HepG2 (cell line): ENCODE measurements around the gene CRIP1. TPM values are rescaled to one million over a fixed set of nuclear protein-coding genes. Genes with fewer than 3 reads are reported as not detected.
A peak's percentile ranks its signal among the peaks of the same experiment; 100 is the strongest.

Source experiments
- AKAP8 ChIP-seq: sonication (generic); formaldehyde crosslinking; IDR thresholded peaks from 2 replicates; pipeline ENCODE4 v1.5.1; 2020; ENCODE audit warnings: mild to moderate bottlenecking, missing genetic modification reagents
- DDIT3 ChIP-seq: sonication (generic); formaldehyde crosslinking; IDR thresholded peaks from 2 replicates; pipeline ENCODE4 v1.4.0; 2020; ENCODE audit warnings: mild to moderate bottlenecking, missing genetic modification reagents
- DRAP1 ChIP-seq: IDR thresholded peaks from 2 replicates; pipeline ENCODE4 v1.6.1; 2016; ENCODE audit warnings: missing genetic modification reagents, missing compliant biosample characterization
- FOXJ3 ChIP-seq: sonication (generic); formaldehyde crosslinking; IDR thresholded peaks from 2 replicates; pipeline ENCODE4 v1.4.0; 2020; ENCODE audit warnings: missing genetic modification reagents, mild to moderate bottlenecking, borderline replicate concordance
- GABPB1 ChIP-seq: IDR thresholded peaks from 2 replicates; pipeline ENCODE4 v1.6.1; 2016; ENCODE audit warnings: mild to moderate bottlenecking, missing genetic modification reagents, moderate library complexity, missing compliant biosample characterization
- HNF4A ChIP-seq: sonication (generic); formaldehyde crosslinking; IDR thresholded peaks from 2 replicates; pipeline ENCODE4 v1.4.0; 2020; ENCODE audit warnings: missing genetic modification reagents
- IRF9 ChIP-seq: sonication (generic); formaldehyde crosslinking; IDR thresholded peaks from 2 replicates; pipeline ENCODE4 v1.8.0; 2022; ENCODE audit warnings: missing genetic modification reagents, mild to moderate bottlenecking, borderline replicate concordance
- KDM5B ChIP-seq: sonication (generic); formaldehyde crosslinking; IDR thresholded peaks from 2 replicates; pipeline ENCODE4 v1.4.0; 2020; ENCODE audit warnings: missing genetic modification reagents, mild to moderate bottlenecking, borderline replicate concordance
- MAF1 ChIP-seq: sonication (generic); formaldehyde crosslinking; IDR thresholded peaks from 2 replicates; pipeline ENCODE4 v1.5.0; 2020; ENCODE audit warnings: missing genetic modification reagents, borderline replicate concordance
- MAFF ChIP-seq: IDR thresholded peaks from 2 replicates; pipeline ENCODE4 v1.6.1; 2011; ENCODE audit warnings: low read depth, low read length, improper control_type of control experiment
- MIXL1 ChIP-seq: IDR thresholded peaks from 2 replicates; pipeline ENCODE4 v1.6.1; 2016
- MXD3 ChIP-seq: IDR thresholded peaks from 2 replicates; pipeline ENCODE4 v1.6.1; 2016; ENCODE audit warnings: mild to moderate bottlenecking, missing biosample characterization, missing genetic modification reagents
- POLR2A ChIP-seq, 2 experiments: IDR thresholded peaks; 2 replicates each; pipeline ENCODE4 v1.6.1; 2011; ENCODE audit warnings: low read depth in 2 of 2, low read length in 2 of 2, mild to moderate bottlenecking in 1 of 2, moderate library complexity in 1 of 2; ENCODE audit not compliant: insufficient read depth in 1 of 2
- POLR2AphosphoS5 ChIP-seq: IDR thresholded peaks from 2 replicates; pipeline ENCODE4 v1.6.1; 2012; ENCODE audit warnings: low read depth, low read length
- POLR2G ChIP-seq: fragments of 200-400 bp; formaldehyde crosslinking; IDR thresholded peaks from 2 replicates; pipeline ENCODE4 v1.6.1; 2018; ENCODE audit warnings: mild to moderate bottlenecking, low read depth, low read length, moderate library complexity
- SP4 ChIP-seq: sonication (generic); formaldehyde crosslinking; IDR thresholded peaks from 2 replicates; pipeline ENCODE4 v1.8.1; 2023; ENCODE audit warnings: mild to moderate bottlenecking, missing genetic modification reagents
- YEATS4 ChIP-seq: sonication (generic); formaldehyde crosslinking; IDR thresholded peaks from 2 replicates; pipeline ENCODE4 v1.4.0; 2020; ENCODE audit warnings: missing genetic modification reagents, borderline replicate concordance
- ZBED4 ChIP-seq: sonication (generic); formaldehyde crosslinking; IDR thresholded peaks from 2 replicates; pipeline ENCODE4 v1.4.0; 2020; ENCODE audit warnings: missing genetic modification reagents, borderline replicate concordance
- ZMYM4 ChIP-seq: sonication (generic); formaldehyde crosslinking; IDR thresholded peaks from 2 replicates; pipeline ENCODE4 v1.8.1; 2023; ENCODE audit warnings: mild to moderate bottlenecking, missing genetic modification reagents
- ZNF121 ChIP-seq: sonication (generic); formaldehyde crosslinking; IDR thresholded peaks from 2 replicates; pipeline ENCODE4 v1.5.0; 2020; ENCODE audit warnings: mild to moderate bottlenecking, missing genetic modification reagents
- ZNF430 ChIP-seq: sonication (generic); formaldehyde crosslinking; IDR thresholded peaks from 2 replicates; pipeline ENCODE4 v1.9.0; 2021; ENCODE audit warnings: mild to moderate bottlenecking, missing genetic modification reagents
- ZNF589 ChIP-seq: sonication (generic); formaldehyde crosslinking; conservative IDR thresholded peaks from 2 replicates; pipeline ENCODE4 v1.8.0; 2022; ENCODE audit warnings: mild to moderate bottlenecking, moderate library complexity, missing genetic modification reagents
- ZNF703 ChIP-seq: sonication (generic); formaldehyde crosslinking; IDR thresholded peaks from 2 replicates; pipeline ENCODE4 v1.5.1; 2020; ENCODE audit warnings: missing genetic modification reagents, mild to moderate bottlenecking, moderate library complexity, borderline replicate concordance
- ZNF768 ChIP-seq: sonication (generic); formaldehyde crosslinking; IDR thresholded peaks from 2 replicates; pipeline ENCODE4 v1.4.0; 2020; ENCODE audit warnings: missing genetic modification reagents
- ZNF777 ChIP-seq: sonication (generic); formaldehyde crosslinking; IDR thresholded peaks from 2 replicates; pipeline ENCODE4 v1.4.0; 2020; ENCODE audit warnings: missing genetic modification reagents
- polyA plus RNA-seq, 8 experiments: library from polyadenylated mRNA; depleted of rRNA in 3 of 8; stranded (reverse) in 7 of 8; unstranded in 1 of 8; fragments of >200 nt; fragmentation: Illumina TruSeq in 4 of 8; extraction: Trizol in 4 of 8; gene quantifications; 2 replicates each; pipeline versions ENCODE4 v1.2.1 to v1.2.3, GENCODE V29; 2011 to 2016; ENCODE audit warnings: low read depth in 4 of 8, missing spikeins in 1 of 8, mixed read lengths in 1 of 8; ENCODE audit not compliant: insufficient read depth in 1 of 8
- total RNA-seq, 5 experiments: library from RNA; depleted of rRNA; stranded (reverse); fragments of >200 nt; fragmentation: Illumina TruSeq; extraction: Trizol; gene quantifications; 2 replicates each; pipeline ENCODE4 v1.2.3, GENCODE V29; 2016; ENCODE audit warnings: low read depth in 1 of 5

Gene CRIP1
- total and polyA plus RNA-seq, 2 of the 13 experiments (the other 11 are each of a cell fraction or from before 2014, with no cell fraction given) = 53.9 to 59.5 TPM

- TF ChIP-seq GABPB1 (CRISPR knock-in tag) = peak; percentile 24; the same call in 1 of the 2 replicates
- TF ChIP-seq MAFF = no peak
- TF ChIP-seq YEATS4 = 0 out of 2 replicates have a peak, but pooled peaks have one; percentile 32
- TF ChIP-seq MXD3 (CRISPR knock-in tag) = peak; percentile 31; the same call in 1 of the 2 replicates
- TF ChIP-seq ZNF430 = peak; percentile 42; the same call in 1 of the 2 replicates
- 0 out of 2 replicates have a peak, but pooled peaks have one; percentile 29 for TF ChIP-seq ZNF589 (CRISPR knock-in tag)
- TF ChIP-seq POLR2A (IDR thresholded peaks at IDR 0.05; ENCODE audit: insufficient read depth in 1 of 2, low read depth in 2 of 2, low read length in 2 of 2) = peak in 1 of 2 experiments; percentile 33; a peak in 1 of 4 replicates
- peak; percentile 95 for TF ChIP-seq DRAP1 (CRISPR knock-in tag)
- peak; percentile 74; the same call in 1 of the 2 replicates for TF ChIP-seq SP4
- TF ChIP-seq IRF9 (CRISPR knock-in tag) = peak; percentile 54; the same call in 1 of the 2 replicates
- peak; percentile 58 for TF ChIP-seq POLR2AphosphoS5
- TF ChIP-seq POLR2G = peak; percentile 76
- no peak for TF ChIP-seq MIXL1 (CRISPR knock-in tag)
- peak; percentile 87; the same call in 1 of the 2 replicates for TF ChIP-seq AKAP8 (CRISPR knock-in tag)
- TF ChIP-seq DDIT3 = no peak
- TF ChIP-seq ZBED4 (CRISPR knock-in tag) = 0 out of 2 replicates have a peak, but pooled peaks have one; percentile 51
- peak; percentile 30; the same call in 1 of the 2 replicates for TF ChIP-seq ZNF703
- no peak for TF ChIP-seq MAF1 (CRISPR knock-in tag)
- peak; percentile 15; the same call in 1 of the 2 replicates for TF ChIP-seq ZMYM4 (CRISPR knock-in tag)
- TF ChIP-seq ZNF768 = peak; percentile 26; the same call in 1 of the 2 replicates
- TF ChIP-seq ZNF121 (CRISPR knock-in tag) = peak; percentile 79
- TF ChIP-seq KDM5B (CRISPR knock-in tag) = peak; percentile 17; the same call in 1 of the 2 replicates
- no peak for TF ChIP-seq FOXJ3
- TF ChIP-seq HNF4A = peak; percentile 48; the same call in 1 of the 2 replicates
- TF ChIP-seq ZNF777 (CRISPR knock-in tag) = peak; percentile 88
Observed at GRCh38 chr14:105486974-105487448, 325 bp downstream of the CRIP1 start (continued).
